ENCODE data around the gene HERPUD1. TPM values are rescaled to one million over a fixed set of nuclear protein-coding genes. Genes with fewer than 3 reads are reported as not detected.

The HERPUD1 gene
- total RNA-seq, 2 experiments from 2014 or later = 217 to 227 TPM

DNA sequence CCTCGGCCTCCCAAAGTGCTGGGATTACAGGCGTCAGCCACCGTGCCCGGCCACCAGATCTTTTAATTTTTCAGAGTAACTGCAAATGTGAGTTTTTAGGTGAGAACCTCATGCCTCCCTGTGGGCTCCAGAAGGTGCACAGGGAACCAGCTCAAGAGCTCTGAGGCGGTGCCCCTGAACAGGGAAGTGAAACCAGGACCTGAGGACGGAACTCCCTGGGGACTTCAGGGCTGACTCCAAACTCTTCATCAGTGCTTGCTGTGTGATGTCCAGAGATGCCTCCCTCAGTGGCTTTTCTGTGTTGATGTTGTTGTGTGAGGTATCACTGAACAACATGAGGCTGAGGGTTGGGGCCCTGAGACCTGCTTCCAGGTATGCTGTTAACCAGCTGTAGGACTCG lies 43.1 kb upstream of the HERPUD1 start:
- Histone ChIP-seq H3K9me3 (ENCODE audit: control insufficient read depth in 1 of 2, insufficient read depth in 1 of 2, low read length in 2 of 2) (peaks cover 0 to 5% of the 10 kb centered on the region in 2 experiments), H3K27me3 (ENCODE audit: control insufficient read depth in 1 of 2, insufficient read depth in 2 of 2, low read length in 2 of 2) (no peaks in the 10 kb centered on the region), H3K4me1 (ENCODE audit: insufficient read depth, low read length) (no peaks in the 10 kb centered on the region), H3K27ac (ENCODE audit: low read depth in 1 of 2, low read length in 2 of 2) (no peak overlapping the region), H3K4me3 (ENCODE audit: low read length) (no peak overlapping the region), H3K36me3 (ENCODE audit: insufficient read depth, low read length) (no peaks in the 10 kb centered on the region)
- no peaks in the 10 kb centered on the region for H3K36me3 Mint-ChIP-seq (ENCODE audit: low read depth)
- TF ChIP-seq, protein P1, sequence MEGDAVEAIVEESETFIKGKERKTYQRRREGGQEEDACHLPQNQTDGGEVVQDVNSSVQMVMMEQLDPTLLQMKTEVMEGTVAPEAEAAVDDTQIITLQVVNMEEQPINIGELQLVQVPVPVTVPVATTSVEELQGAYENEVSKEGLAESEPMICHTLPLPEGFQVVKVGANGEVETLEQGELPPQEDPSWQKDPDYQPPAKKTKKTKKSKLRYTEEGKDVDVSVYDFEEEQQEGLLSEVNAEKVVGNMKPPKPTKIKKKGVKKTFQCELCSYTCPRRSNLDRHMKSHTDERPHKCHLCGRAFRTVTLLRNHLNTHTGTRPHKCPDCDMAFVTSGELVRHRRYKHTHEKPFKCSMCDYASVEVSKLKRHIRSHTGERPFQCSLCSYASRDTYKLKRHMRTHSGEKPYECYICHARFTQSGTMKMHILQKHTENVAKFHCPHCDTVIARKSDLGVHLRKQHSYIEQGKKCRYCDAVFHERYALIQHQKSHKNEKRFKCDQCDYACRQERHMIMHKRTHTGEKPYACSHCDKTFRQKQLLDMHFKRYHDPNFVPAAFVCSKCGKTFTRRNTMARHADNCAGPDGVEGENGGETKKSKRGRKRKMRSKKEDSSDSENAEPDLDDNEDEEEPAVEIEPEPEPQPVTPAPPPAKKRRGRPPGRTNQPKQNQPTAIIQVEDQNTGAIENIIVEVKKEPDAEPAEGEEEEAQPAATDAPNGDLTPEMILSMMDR (IDR thresholded peaks at IDR 0.05) = no peak
- peak in 2 of 14 experiments; percentile 47 to 52 for DNase-seq
- no peak overlapping the region for H3K4me3 Mint-ChIP-seq
- H3K27me3 Mint-ChIP-seq = no peaks in the 10 kb centered on the region
- H3K27ac Mint-ChIP-seq = no peak overlapping the region
- no peak for ATAC-seq (ENCODE audit: poor library complexity)
- intact Hi-C loops (cut with DNase I, micrococcal nuclease) = no loop called here
- ChIA-PET CTCF (no interaction called here), POLR2A (interaction anchor here (0.6 kb wide), 1 partner anchor 22 kb away, joined by 3 read pairs; no protein-coding TSS in a partner anchor)
- no peaks in the 10 kb centered on the region for H3K4me1 Mint-ChIP-seq (ENCODE audit: low read depth)
- no peaks in the 10 kb centered on the region for H3K9me3 Mint-ChIP-seq

DNA sequence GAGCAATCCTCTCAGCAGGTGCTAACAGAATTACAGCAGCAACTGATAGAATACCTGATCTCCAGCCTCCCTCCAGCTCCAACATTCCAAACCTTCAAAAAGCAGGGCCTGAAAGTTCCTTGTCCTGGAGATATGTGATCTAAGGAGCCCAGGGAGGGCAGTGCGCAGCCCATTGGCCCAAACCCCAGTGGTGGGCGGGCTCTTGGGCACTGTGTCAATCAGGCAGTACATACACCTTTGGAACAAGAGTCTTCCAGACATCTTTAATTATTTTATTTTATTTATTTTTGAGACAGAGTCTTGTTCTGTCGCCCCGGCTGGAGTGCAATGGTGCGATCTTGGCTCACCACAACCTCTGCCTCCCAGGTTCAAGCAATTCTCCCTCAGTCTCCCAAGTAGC lies 42.7 kb upstream of the HERPUD1 start:
- no peak overlapping the region for H3K4me3 Mint-ChIP-seq
- no peaks in the 10 kb centered on the region for H3K36me3 Mint-ChIP-seq (ENCODE audit: low read depth)
- no peaks in the 10 kb centered on the region for H3K9me3 Mint-ChIP-seq
- intact Hi-C loops (cut with DNase I, micrococcal nuclease) = no loop called here
- ATAC-seq (ENCODE audit: poor library complexity) (no peak), DNase-seq (no peak)
- H3K27ac Mint-ChIP-seq = no peak overlapping the region
- no peaks in the 10 kb centered on the region for H3K4me1 Mint-ChIP-seq (ENCODE audit: low read depth)
- Histone ChIP-seq H3K4me1 (ENCODE audit: insufficient read depth, low read length) (no peaks in the 10 kb centered on the region), H3K4me3 (ENCODE audit: low read length) (no peak overlapping the region), H3K36me3 (ENCODE audit: insufficient read depth, low read length) (no peaks in the 10 kb centered on the region), H3K9me3 (ENCODE audit: control insufficient read depth in 1 of 2, insufficient read depth in 1 of 2, low read length in 2 of 2) (peaks cover 0 to 5% of the 10 kb centered on the region in 2 experiments), H3K27ac (ENCODE audit: low read depth in 1 of 2, low read length in 2 of 2) (no peak overlapping the region), H3K27me3 (ENCODE audit: control insufficient read depth in 1 of 2, insufficient read depth in 2 of 2, low read length in 2 of 2) (no peaks in the 10 kb centered on the region)
- CTCF ChIA-PET = no interaction called here
- TF ChIP-seq, protein P1 (IDR thresholded peaks at IDR 0.05) = no peak
- POLR2A ChIA-PET = interaction anchor here (0.6 kb wide), 1 partner anchor 22 kb away, joined by 3 read pairs; no protein-coding TSS in a partner anchor
- H3K27me3 Mint-ChIP-seq = no peaks in the 10 kb centered on the region

DNA sequence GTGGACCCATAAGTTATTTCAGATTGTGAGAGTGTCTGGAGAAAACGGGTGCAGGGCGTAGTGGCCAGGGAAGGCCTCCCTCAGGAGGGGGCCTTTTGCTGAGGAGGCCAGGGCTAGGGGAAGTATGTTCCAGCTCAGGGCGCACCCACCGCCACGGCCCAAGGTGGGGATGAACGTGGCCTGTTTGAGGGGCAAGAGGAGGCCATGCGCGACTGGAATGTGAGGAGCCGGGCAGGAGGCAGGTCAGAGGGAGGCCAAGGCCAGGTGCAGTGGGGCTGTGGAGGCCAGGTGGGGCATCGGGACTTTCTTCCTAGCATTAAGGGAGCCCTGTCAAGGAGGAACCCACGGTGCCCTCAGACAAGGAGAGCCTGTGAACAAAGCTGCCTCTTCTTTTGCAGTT lies 40.3 kb upstream of the HERPUD1 start:
- H3K36me3 ChIP-seq (ENCODE audit: insufficient read depth, low read length) = no peaks in the 10 kb centered on the region
- H3K27ac Mint-ChIP-seq = no peak overlapping the region
- TF ChIP-seq, protein P1 (IDR thresholded peaks at IDR 0.05) = no peak
- peaks cover 0 to 5% of the 10 kb centered on the region in 2 experiments for H3K9me3 ChIP-seq (ENCODE audit: control insufficient read depth in 1 of 2, insufficient read depth in 1 of 2, low read length in 2 of 2)
- intact Hi-C loops (cut with DNase I, micrococcal nuclease) = no loop called here
- ChIA-PET CTCF (no interaction called here), POLR2A (no interaction called here)
- H3K27me3 Mint-ChIP-seq = no peaks in the 10 kb centered on the region
- H3K27me3 ChIP-seq (ENCODE audit: control insufficient read depth in 1 of 2, insufficient read depth in 2 of 2, low read length in 2 of 2) = no peaks in the 10 kb centered on the region
- H3K4me3 ChIP-seq (ENCODE audit: low read length) = no peak overlapping the region
- no peak for ATAC-seq (ENCODE audit: poor library complexity)
- no peaks in the 10 kb centered on the region for H3K9me3 Mint-ChIP-seq
- H3K4me3 Mint-ChIP-seq = no peak overlapping the region
- H3K4me1 Mint-ChIP-seq (ENCODE audit: low read depth) = no peaks in the 10 kb centered on the region
- H3K4me1 ChIP-seq (ENCODE audit: insufficient read depth, low read length) = no peaks in the 10 kb centered on the region
- H3K27ac ChIP-seq (ENCODE audit: low read depth in 1 of 2, low read length in 2 of 2) = no peak overlapping the region
- DNase-seq = no peak
- H3K36me3 Mint-ChIP-seq (ENCODE audit: low read depth) = no peaks in the 10 kb centered on the region

All from CD4-positive, alpha-beta T cell (primary cell).